T-helper 17 cell (primary cell): ENCODE data around the gene CDHR1. TPM values are rescaled to one million over a fixed set of nuclear protein-coding genes. Genes with fewer than 3 reads are reported as not detected.
"Not testable (repeated sequence)": the region's sequence is repeated elsewhere in the genome, so short reads cannot be mapped to it uniquely, and the experiment has no call there.

Experiments
- ATAC-seq: fragments of 150-1000 bp; cut with Tn5 transposase; 2 replicates; pipeline ENCODE4 v1.10.0; 2021; ENCODE audit warnings: mild to moderate bottlenecking, moderate library complexity
- DNase-seq, 3 donors: peaks; one replicate each; pipeline versions ENCODE4 v3.0.0 to v3.0.0-alpha.2; 2020 to 2021
- H3K9me3 ChIP-seq: one replicate; pipeline ENCODE4 v1.7.0; 2013; ENCODE audit warnings: low read length, mild to moderate bottlenecking; ENCODE audit not compliant: control insufficient read depth, poor library complexity, severe bottlenecking
- H3K27ac Mint-ChIP-seq: one replicate; pipeline ENCODE4 v1.8.0; 2022; ENCODE audit warnings: mild to moderate bottlenecking, moderate library complexity, mixed read lengths
- H3K27me3 Mint-ChIP-seq: one replicate; pipeline ENCODE4 v1.8.0; 2022; ENCODE audit warnings: mixed read lengths
- H3K36me3 Mint-ChIP-seq: one replicate; pipeline ENCODE4 v1.8.0; 2022; ENCODE audit warnings: low read depth, mixed read lengths
- H3K4me1 Mint-ChIP-seq: one replicate; pipeline ENCODE4 v1.8.0; 2022; ENCODE audit warnings: mild to moderate bottlenecking, mixed read lengths
- H3K4me3 Mint-ChIP-seq: one replicate; pipeline ENCODE4 v1.8.0; 2022; ENCODE audit warnings: mild to moderate bottlenecking, moderate library complexity, mixed read lengths
- total RNA-seq, 4 donors: library from RNA in 2 of 4; stranded (reverse) in 2 of 4; gene quantifications; one replicate each; pipeline ENCODE4 v1.2.3 and lab custom pipeline; 2022 to 2026

The CDHR1 gene
- total RNA-seq, 2 donors from 2014 or later: 0.12 to 0.73 TPM

DNA sequence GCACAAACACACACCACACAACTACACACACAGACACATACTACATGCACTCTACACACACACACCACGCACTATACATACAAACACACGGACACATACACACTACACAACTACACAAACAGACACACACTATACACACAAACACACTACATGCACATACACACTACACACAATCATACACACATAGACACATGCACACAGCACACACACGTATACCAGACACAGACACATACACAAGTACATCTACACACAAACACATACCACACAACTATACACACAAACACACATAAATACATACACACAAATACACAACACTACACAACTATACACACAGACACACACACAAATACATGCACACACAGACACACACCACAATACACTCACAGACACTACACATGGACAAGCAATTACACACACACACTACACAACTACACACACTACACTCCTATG is 16.2 kb upstream of the CDHR1 start:
- Mint-ChIP-seq H3K36me3 (no peaks in the 10 kb centered on the region), H3K4me1 (peaks cover 5% of the 10 kb centered on the region), H3K27ac (no peak overlapping the region), H3K27me3 (no peaks in the 10 kb centered on the region), H3K4me3 (no peak overlapping the region)
- ATAC-seq (no peak), DNase-seq (no peak)
- H3K9me3 ChIP-seq: no peaks in the 10 kb centered on the region

DNA sequence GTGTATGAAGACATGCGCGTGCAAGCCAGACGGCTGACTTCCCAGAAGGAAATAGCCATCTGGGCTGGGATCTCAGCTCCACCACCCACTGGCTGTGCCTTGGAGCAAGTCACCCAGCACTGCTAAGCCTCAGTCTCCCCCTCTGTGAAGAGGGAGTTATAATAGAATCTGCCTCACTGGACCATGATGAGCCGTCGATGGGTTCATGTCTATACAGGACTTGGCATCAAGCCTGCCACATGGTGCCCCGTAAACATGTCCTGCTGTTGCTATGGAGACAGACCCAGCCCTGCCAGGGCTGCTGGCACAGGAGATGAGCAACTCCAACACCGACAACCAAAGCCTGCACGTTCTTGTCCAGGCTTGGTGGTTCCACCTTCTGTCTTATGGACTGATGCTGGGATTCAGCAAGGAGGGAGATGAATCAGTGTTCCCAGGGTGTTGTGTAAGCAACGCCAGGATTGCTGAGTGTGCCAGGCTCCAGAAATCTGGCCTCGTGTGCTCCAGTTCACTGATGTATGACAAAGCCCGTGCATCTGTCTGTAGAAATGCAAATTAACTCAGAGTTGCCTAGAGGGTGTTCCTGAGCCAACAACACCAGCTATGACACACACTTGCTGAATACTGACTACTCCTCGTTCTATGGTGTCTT is 15.2 kb upstream of the CDHR1 start:
- Mint-ChIP-seq H3K4me1 (peaks cover 5% of the 10 kb centered on the region), H3K27me3 (no peaks in the 10 kb centered on the region), H3K4me3 (no peak overlapping the region), H3K27ac (no peak overlapping the region), H3K36me3 (no peaks in the 10 kb centered on the region)
- H3K9me3 ChIP-seq: no peaks in the 10 kb centered on the region
- ATAC-seq (peak; percentile 72), DNase-seq (peak in 1 of 3 donors; percentile 15)

DNA sequence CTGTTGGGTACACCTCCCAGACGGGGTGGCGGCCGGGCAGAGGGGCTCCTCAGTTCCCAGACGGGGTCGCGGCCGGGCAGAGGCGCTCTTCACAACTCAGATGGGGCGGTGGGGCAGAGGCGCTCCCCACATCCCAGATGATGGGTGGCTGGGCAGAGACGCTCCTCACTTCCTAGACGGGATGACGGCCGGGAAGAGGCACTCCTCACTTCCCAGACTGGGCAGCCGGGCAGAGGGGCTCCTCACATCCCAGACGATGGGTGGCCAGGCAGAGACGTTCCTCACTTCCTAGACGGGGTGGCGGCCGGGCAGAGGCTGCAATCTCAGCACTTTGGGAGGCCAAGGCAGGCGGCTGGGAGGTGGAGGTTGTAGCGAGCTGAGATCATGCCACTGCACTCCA is 14.0 kb upstream of the CDHR1 start:
- not testable (repeated sequence) for ATAC-seq

DNA sequence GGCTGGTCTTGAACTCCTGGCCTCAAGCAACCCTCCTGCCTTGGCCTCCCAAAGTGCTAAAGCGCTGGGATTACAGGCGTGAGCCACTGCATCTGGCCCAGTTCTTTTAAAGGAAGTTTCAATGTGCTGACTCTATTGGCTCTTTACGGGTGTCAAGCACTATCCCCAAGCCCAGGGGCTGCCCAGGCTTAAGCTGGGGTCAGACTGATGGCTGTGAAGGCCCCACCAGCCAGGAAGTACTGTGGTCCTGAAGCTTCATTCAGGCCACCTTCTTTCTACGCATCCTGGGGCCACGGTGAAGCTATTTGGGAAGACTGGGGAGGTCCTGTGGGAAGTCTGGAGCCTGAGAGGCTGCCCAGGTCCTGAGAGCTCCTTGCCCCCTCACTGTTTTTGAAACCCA is 12.7 kb upstream of the CDHR1 start:
- ATAC-seq (no peak), DNase-seq (no peak)

More for the DNA sequence above, 14.0 kb upstream of the CDHR1 start:
- H3K9me3 ChIP-seq, DNase-seq, H3K4me3 Mint-ChIP-seq, H3K4me1 Mint-ChIP-seq, H3K27me3 Mint-ChIP-seq, H3K36me3 Mint-ChIP-seq, H3K27ac Mint-ChIP-seq: not testable (repeated sequence)

DNA sequence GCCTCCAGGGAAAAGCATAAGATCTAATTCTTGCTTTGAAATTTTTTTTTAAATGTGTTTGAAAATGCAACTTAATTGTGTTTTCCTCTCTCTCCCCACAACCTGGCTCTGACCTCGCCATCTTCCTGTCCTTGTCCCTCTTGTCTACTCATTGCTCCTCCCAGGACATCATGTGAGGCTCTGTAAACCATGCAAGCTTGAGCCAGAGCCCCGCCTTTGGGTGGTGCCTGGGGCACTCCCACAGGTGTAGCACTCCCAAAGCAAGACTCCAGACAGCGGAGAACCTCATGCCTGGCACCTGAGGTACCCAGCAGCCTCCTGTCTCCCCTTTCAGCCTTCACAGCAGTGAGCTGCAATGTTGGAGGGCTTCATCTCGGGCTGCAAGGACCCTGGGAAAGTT is 9.8 kb upstream of the CDHR1 start:
- no peak for ATAC-seq
- DNase-seq: no peak
- H3K9me3 ChIP-seq: no peaks in the 10 kb centered on the region
- Mint-ChIP-seq H3K27ac (peak overlapping the region; percentile 27), H3K27me3 (no peaks in the 10 kb centered on the region), H3K4me3 (no peak overlapping the region), H3K36me3 (no peaks in the 10 kb centered on the region), H3K4me1 (no peaks in the 10 kb centered on the region)

More for the DNA sequence above, 12.7 kb upstream of the CDHR1 start:
- Mint-ChIP-seq H3K27me3 (no peaks in the 10 kb centered on the region), H3K36me3 (no peaks in the 10 kb centered on the region), H3K4me1 (peaks cover 3% of the 10 kb centered on the region), H3K27ac (no peak overlapping the region), H3K4me3 (no peak overlapping the region)
- no peaks in the 10 kb centered on the region for H3K9me3 ChIP-seq

DNA sequence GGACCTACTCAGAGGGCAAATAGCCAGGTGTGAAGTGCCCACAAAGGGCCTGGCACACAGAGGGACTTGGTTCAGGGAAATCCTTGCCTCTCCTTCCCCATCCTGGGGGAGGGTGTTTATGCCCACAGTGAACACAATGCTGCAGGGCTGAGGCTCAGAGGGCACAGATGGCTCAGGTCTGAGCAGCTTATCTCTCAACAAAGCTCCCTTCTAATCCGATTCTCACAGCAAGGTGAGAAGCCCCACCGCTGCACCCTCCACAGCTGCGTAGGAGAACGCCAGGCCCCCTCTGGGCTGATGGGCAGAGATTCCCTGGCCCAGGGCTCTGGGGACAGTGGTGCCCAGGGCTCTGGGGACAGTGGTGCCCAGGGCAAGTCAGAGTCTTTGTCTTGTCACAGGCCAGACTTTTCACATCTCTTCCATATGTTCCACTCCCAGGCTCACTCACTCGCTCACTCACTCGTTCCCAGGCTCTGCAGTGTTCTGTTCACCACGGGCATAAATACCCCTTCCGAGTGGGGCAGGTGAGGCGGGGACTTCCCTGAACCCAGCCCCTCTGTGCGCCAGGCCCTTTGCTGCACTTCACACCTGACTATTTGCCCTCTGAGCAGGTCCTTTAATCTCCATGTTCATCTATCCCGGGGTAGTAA is 8.7 kb upstream of the CDHR1 start:
- Mint-ChIP-seq H3K4me1 (peaks cover 4% of the 10 kb centered on the region), H3K27ac (no peak overlapping the region), H3K27me3 (no peaks in the 10 kb centered on the region), H3K36me3 (no peaks in the 10 kb centered on the region), H3K4me3 (no peak overlapping the region)
- no peaks in the 10 kb centered on the region for H3K9me3 ChIP-seq
- ATAC-seq: no peak
- DNase-seq: no peak

DNA sequence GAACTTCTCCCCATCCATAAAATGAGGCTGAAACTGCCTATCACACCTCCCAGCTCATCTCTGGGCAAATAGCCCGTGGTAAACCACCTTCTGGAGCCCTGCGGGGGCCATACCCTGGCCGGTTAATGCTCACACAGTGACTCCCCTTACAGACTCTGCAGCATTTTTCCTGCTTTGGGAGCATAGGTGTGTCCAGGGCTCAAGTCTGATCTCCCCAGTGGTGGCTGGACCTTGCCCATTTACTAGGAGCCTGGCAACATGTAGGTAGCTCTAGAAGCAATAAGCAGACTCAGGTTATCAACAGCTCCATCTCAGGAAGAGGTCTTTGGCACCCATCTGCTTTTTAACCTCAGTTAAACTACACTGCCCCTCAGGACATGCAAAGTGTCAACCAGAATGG is 5.5 kb upstream of the CDHR1 start:
- no peak overlapping the region for H3K4me3 Mint-ChIP-seq
- no peak overlapping the region for H3K27ac Mint-ChIP-seq
- no peaks in the 10 kb centered on the region for H3K36me3 Mint-ChIP-seq
- no peak for DNase-seq
- no peaks in the 10 kb centered on the region for H3K9me3 ChIP-seq
- H3K4me1 Mint-ChIP-seq: peaks cover 13% of the 10 kb centered on the region
- peaks cover 20% of the 10 kb centered on the region for H3K27me3 Mint-ChIP-seq
- no peak for ATAC-seq

DNA sequence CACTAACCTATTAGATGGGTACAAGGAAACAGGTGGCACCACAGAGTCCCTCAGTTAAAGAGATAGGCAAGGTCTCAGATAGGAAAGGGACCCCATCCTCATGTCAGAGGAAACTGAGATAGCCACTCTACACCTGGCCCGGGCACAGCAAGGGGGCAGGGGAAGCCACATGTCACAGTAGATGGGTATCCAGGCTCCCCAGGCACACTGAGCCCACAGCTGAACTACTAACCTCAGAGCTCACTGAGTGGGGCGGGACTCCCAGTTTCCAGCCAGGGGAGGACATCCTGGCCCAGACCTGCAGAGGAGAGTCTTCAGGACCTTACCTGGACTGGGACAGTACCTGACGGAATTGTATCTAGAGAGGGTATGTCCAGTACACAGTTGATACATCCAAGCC is 3.7 kb upstream of the CDHR1 start:
- Mint-ChIP-seq H3K27me3 (peaks cover 26% of the 10 kb centered on the region), H3K4me3 (no peak overlapping the region), H3K4me1 (peaks cover 13% of the 10 kb centered on the region), H3K36me3 (no peaks in the 10 kb centered on the region), H3K27ac (no peak overlapping the region)
- no peak for DNase-seq
- peak; percentile 8 for ATAC-seq
- no peaks in the 10 kb centered on the region for H3K9me3 ChIP-seq

DNA sequence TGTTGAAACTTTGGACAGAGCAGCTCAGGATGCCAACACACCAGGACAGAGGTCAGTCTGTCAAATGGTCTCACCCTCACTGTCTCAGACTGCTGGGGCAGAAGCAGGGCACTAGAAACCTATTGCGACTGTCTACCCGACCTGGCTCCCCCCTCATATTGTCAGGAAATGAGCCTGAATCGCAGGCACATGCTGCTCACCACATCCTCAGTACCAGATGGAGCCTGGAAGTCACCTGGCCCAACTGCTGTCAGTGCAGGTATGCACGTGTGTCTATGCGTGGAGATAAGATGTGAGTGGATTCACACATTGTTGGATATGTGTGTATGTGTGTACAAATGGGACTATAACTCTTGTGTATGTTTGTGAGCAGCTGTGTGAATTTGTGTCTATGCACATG is 3.2 kb upstream of the CDHR1 start:
- DNase-seq (no peak), ATAC-seq (peak; percentile 78)
- Mint-ChIP-seq H3K36me3 (no peaks in the 10 kb centered on the region), H3K4me3 (peak overlapping the region; percentile 43), H3K27ac (no peak overlapping the region), H3K4me1 (peaks cover 13% of the 10 kb centered on the region), H3K27me3 (peaks cover 30% of the 10 kb centered on the region)
- H3K9me3 ChIP-seq: no peaks in the 10 kb centered on the region

DNA sequence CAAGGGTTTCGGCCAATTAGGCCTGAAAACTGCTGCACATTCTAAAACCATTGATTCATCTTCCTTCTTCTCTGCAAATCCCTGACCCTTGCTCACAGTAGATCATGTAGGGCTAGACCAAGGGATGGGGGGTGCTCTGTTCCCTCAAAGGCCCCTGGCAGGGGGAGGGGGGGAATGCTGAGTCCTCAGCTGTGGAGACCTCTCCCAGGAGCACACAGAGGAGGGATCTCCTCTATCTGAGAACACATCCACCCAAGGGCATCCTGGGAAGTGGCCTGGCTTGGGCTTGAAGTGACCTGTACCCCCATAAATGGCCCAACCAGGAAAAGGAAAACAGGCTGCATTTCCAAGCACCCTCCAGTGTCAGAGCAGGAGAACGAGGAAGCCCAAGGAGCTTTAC is 1.0 kb upstream of the CDHR1 start:
- no peak overlapping the region for H3K27ac Mint-ChIP-seq

DNA sequence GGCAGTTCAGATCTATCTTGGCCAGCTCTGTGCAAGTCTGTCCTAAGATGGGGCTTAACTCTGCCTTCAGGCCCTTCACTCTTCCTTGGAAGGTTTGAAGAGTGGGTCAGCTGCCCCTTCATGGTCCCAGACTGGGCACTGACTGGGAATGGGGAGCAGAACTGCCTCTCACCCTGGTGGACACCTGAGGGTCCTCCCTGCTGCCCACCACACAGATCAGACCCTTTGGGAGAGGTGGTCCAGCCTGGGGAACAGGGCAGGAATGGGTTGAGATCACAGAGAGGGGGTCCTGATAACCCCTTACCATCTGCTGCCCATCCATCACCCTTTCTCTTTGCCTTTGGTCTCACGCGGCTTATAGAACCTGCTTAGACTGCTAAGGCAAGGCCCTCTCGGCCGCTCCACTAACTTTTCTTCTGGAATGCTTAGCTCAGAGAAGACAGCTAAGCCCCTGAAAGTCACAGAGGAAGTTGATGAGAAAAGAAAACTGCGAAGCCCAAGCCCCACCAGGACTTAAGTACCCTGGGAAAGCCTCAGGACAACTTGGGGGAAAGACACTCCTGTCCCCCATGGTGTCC is 402 bp upstream of the CDHR1 start:
- H3K9me3 ChIP-seq: no peaks in the 10 kb centered on the region
- H3K27ac Mint-ChIP-seq: no peak overlapping the region
- DNase-seq (no peak), ATAC-seq (no peak)
- peaks cover 17% of the 10 kb centered on the region for H3K4me1 Mint-ChIP-seq
- peak overlapping the region; percentile 31 for H3K4me3 Mint-ChIP-seq
- H3K27me3 Mint-ChIP-seq: peaks cover 57% of the 10 kb centered on the region
- H3K36me3 Mint-ChIP-seq: peaks cover 8% of the 10 kb centered on the region

More for the DNA sequence above, 1.0 kb upstream of the CDHR1 start:
- DNase-seq: no peak
- no peak for ATAC-seq
- no peaks in the 10 kb centered on the region for H3K9me3 ChIP-seq
- Mint-ChIP-seq H3K4me3 (peak overlapping the region; percentile 57), H3K36me3 (peaks cover 4% of the 10 kb centered on the region), H3K4me1 (peaks cover 14% of the 10 kb centered on the region), H3K27me3 (peaks cover 53% of the 10 kb centered on the region)

DNA sequence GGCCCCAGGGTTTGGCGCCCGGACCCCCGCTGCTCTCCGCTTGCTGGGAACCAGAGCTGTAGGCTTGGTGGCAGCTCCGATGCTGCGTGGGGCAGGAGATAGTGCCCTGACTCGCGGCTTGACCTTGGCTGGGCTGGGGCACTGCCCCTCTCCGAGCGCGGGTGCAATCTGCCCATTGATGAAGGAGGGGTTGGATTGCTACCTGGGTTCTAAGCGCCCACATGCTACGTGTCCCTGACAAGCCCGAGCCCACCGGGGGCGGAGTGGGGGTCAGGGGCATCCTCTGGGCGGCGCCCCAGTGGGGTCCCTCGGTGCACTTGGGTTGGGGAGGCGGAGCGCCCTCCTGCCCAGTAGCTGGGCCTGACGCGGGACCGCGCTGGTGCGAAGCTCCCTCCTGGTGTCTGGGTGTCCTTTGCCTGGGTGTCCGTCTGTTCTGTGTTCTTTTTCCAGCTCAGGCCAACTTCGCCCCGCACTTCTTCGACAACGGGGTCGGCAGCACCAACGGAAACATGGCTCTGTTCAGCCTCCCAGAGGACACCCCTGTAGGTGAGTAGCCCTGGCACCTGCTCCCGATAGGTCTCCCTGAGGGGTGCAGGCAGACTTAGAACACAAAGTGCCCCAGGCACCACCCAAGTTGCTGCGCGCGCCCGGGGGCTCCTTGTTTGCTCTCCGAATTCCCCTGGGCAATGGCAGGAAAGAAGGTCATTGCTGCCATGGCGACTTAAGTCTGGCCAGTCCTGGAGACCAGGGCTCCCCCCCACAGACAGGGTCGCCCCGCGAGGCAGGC is 900 bp downstream of the CDHR1 start:
- ATAC-seq: no peak
- H3K27ac Mint-ChIP-seq: peak overlapping the region; percentile 32
- H3K36me3 Mint-ChIP-seq: peaks cover 8% of the 10 kb centered on the region
- peaks cover 58% of the 10 kb centered on the region for H3K27me3 Mint-ChIP-seq
- H3K4me3 Mint-ChIP-seq: peak overlapping the region; percentile 52
- no peak for DNase-seq
- H3K9me3 ChIP-seq: no peaks in the 10 kb centered on the region
- peaks cover 18% of the 10 kb centered on the region for H3K4me1 Mint-ChIP-seq

DNA sequence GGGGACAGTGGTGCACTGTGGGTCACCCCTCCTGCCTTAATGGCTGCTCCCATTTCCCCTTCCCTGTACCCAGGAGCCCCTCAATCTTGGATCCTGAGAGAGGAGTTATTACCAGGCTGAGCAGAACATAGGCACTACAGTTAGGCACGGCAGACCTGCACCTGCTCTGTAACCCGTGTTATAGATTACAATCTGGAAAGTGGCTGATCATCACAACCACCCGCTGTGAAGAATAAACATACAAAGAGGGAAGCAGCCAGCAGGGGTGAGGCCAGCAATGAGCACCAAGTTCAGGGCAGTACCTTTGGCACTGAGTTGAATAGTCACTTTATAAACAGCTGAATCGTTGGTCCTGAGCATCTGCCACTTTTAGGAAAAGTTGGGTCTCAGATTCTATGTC is 1.7 kb downstream of the CDHR1 start:
- H3K27ac Mint-ChIP-seq: peak overlapping the region; percentile 32
- H3K27me3 Mint-ChIP-seq: peaks cover 60% of the 10 kb centered on the region
- peaks cover 14% of the 10 kb centered on the region for H3K4me1 Mint-ChIP-seq
- ATAC-seq: no peak
- H3K9me3 ChIP-seq: no peaks in the 10 kb centered on the region
- H3K4me3 Mint-ChIP-seq: peak overlapping the region; percentile 45
- peaks cover 8% of the 10 kb centered on the region for H3K36me3 Mint-ChIP-seq
- DNase-seq: no peak
